Calu3 (cell line): ENCODE data around the gene DDOST. TPM values are rescaled to one million over a fixed set of nuclear protein-coding genes. Genes with fewer than 3 reads are reported as not detected.

Experiments used
- BruUV-seq: library from RNA; stranded (reverse); fragments of 400-500 nt; replicated peaks from 2 replicates; lab custom pipeline; 2021; lab: Mats Ljungman, UMichigan
- CTCF ChIA-PET: fragments of 300-600 bp; sonication (Branson Sonifier 250); formaldehyde crosslinking; loops from one replicate; lab custom pipeline; 2022; ENCODE audit warnings: antibody characterized with exemption; lab: Charles Lee
- DNase-seq: peaks from one replicate; pipeline ENCODE4 v3.0.0; 2022
- H3K27ac Mint-ChIP-seq: one replicate; pipeline ENCODE4 v1.8.0; 2022; ENCODE audit warnings: mixed read lengths; ENCODE audit not compliant: unreplicated experiment
- H3K27me3 Mint-ChIP-seq: one replicate; pipeline ENCODE4 v1.8.0; 2022; ENCODE audit warnings: mixed read lengths; ENCODE audit not compliant: unreplicated experiment
- H3K36me3 Mint-ChIP-seq: one replicate; pipeline ENCODE4 v1.8.0; 2022; ENCODE audit warnings: mild to moderate bottlenecking, moderate library complexity, mixed read lengths; ENCODE audit not compliant: insufficient read depth, unreplicated experiment
- H3K4me1 Mint-ChIP-seq: one replicate; pipeline ENCODE4 v1.8.0; 2022; ENCODE audit warnings: mild to moderate bottlenecking, low read depth, mixed read lengths; ENCODE audit not compliant: unreplicated experiment
- H3K4me3 Mint-ChIP-seq: one replicate; pipeline ENCODE4 v1.8.0; 2022; ENCODE audit warnings: mild to moderate bottlenecking, low read depth, moderate library complexity, mixed read lengths; ENCODE audit not compliant: unreplicated experiment
- H3K9me3 Mint-ChIP-seq: one replicate; pipeline ENCODE4 v1.8.0; 2022; ENCODE audit warnings: low read depth, mixed read lengths; ENCODE audit not compliant: unreplicated experiment
- intact Hi-C: fragments of 100-400 bp; cut with micrococcal nuclease; formaldehyde crosslinking; loops from one replicate; pipeline ENCODE4 v1.10.0; 2022; ENCODE audit not compliant: unreplicated experiment
- total RNA-seq: library from RNA; stranded (reverse); gene quantifications from 2 replicates; pipeline ENCODE4 v1.2.3, GENCODE V29; 2022
- TF ChIP-seq, protein P1 (sequence below): fragments of 200-600 bp; IDR thresholded peaks from one replicate; pipeline ENCODE4 v1.8.0; 2022; ENCODE audit warnings: antibody characterized with exemption; ENCODE audit not compliant: unreplicated experiment

DDOST gene
- total RNA-seq, 1 experiment from 2014 or later = 266 TPM

- TF ChIP-seq, protein P1, sequence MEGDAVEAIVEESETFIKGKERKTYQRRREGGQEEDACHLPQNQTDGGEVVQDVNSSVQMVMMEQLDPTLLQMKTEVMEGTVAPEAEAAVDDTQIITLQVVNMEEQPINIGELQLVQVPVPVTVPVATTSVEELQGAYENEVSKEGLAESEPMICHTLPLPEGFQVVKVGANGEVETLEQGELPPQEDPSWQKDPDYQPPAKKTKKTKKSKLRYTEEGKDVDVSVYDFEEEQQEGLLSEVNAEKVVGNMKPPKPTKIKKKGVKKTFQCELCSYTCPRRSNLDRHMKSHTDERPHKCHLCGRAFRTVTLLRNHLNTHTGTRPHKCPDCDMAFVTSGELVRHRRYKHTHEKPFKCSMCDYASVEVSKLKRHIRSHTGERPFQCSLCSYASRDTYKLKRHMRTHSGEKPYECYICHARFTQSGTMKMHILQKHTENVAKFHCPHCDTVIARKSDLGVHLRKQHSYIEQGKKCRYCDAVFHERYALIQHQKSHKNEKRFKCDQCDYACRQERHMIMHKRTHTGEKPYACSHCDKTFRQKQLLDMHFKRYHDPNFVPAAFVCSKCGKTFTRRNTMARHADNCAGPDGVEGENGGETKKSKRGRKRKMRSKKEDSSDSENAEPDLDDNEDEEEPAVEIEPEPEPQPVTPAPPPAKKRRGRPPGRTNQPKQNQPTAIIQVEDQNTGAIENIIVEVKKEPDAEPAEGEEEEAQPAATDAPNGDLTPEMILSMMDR = peak; percentile 96
- Mint-ChIP-seq H3K27me3 (no peaks in the 10 kb centered on the region), H3K27ac (no peak within 1 kb of the TSS), H3K36me3 (peaks cover 21% of the 10 kb centered on the region), H3K4me1 (no peaks in the 10 kb centered on the region), H3K4me3 (peak within 1 kb of the TSS; percentile 72), H3K9me3 (no peaks in the 10 kb centered on the region)
- CTCF ChIA-PET = interaction anchor here (0.5 to 4.9 kb wide), 7 partner anchors 16 to 420 kb away, joined by 3 to 49 read pairs (median 4); partner anchors contain the start of gene CDA
- intact Hi-C loops = loop anchor here (1.0 kb wide), 1 partner anchor 111 kb away; no protein-coding TSS in a partner anchor
- no TSS peak for BruUV-seq
- DNase-seq = peak; percentile 84
Measured at GRCh38 chr1:20633190-20634064, 27.7 kb downstream of the DDOST start, which contains the start of gene PINK1. Gene PINK1, plus strand, starts transcription at chr1:20633458. Its CDS starts 91 bp downstream, at chr1:20633549.

DNA sequence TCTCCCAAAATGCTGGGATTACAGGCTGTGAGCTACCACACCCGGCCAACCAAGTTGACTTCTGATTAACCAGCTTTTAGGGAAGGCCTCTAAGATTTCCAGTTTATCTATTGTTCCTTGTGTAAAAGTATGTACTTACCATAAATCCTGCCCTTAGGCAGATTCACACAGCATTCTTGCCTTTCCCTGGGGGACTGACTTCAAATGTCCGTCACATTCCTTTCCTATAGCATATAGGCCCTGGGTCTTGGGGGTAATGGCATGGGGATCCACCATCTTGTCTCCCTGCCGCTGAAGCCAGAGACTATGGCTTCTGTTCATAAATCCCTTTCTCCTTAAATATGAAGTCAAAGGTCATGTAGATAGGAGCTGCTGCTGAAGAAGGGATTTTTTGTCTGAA is 28.8 kb downstream of the DDOST start:
- Mint-ChIP-seq H3K4me1 (no peaks in the 10 kb centered on the region), H3K4me3 (peak overlapping the region; percentile 72), H3K27ac (no peak overlapping the region), H3K36me3 (peaks cover 21% of the 10 kb centered on the region), H3K9me3 (no peaks in the 10 kb centered on the region), H3K27me3 (peaks cover 9% of the 10 kb centered on the region)
- intact Hi-C loops = no loop called here
- no peak for DNase-seq
- CTCF ChIA-PET = interaction anchor here (4.9 kb wide), 1 partner anchor 57 kb away, joined by 49 read pairs; no protein-coding TSS in a partner anchor
- no TSS peak for BruUV-seq
- TF ChIP-seq, protein P1 = no peak

GRCh38 chr1:20630729-20631128 is 30.4 kb downstream of the DDOST start:
- no peak for DNase-seq
- peaks cover 25% of the 10 kb centered on the region for H3K27me3 Mint-ChIP-seq
- no TSS peak for BruUV-seq
- CTCF ChIA-PET = interaction anchor here (0.6 kb wide), 1 partner anchor 8 kb away, joined by 4 read pairs; no protein-coding TSS in a partner anchor
- H3K4me1 Mint-ChIP-seq = no peaks in the 10 kb centered on the region
- intact Hi-C loops = no loop called here
- H3K4me3 Mint-ChIP-seq = no peak overlapping the region
- TF ChIP-seq, protein P1 = no peak
- peaks cover 21% of the 10 kb centered on the region for H3K36me3 Mint-ChIP-seq
- H3K27ac Mint-ChIP-seq = no peak overlapping the region
- H3K9me3 Mint-ChIP-seq = no peaks in the 10 kb centered on the region

- Mint-ChIP-seq H3K36me3 (peaks cover 5% of the 10 kb centered on the region), H3K27ac (no peak overlapping the region), H3K4me1 (no peaks in the 10 kb centered on the region), H3K27me3 (peaks cover 32% of the 10 kb centered on the region), H3K9me3 (no peaks in the 10 kb centered on the region), H3K4me3 (no peak overlapping the region)
- intact Hi-C loops = no loop called here
- CTCF ChIA-PET = no interaction called here
- TF ChIP-seq, protein P1 = no peak
- DNase-seq = no peak
- BruUV-seq = no TSS peak
Measured at GRCh38 chr1:20626524-20626923, 34.6 kb downstream of the DDOST start.
